ENCODE results near the gene RASSF8. TPM values are rescaled to one million over a fixed set of nuclear protein-coding genes. Genes with fewer than 3 reads are reported as not detected.

The RASSF8 gene
- total and polyA plus RNA-seq, 2 donors (not counting 3 experiments of a cell fraction or from before 2014, with no cell fraction given) = 11.1 to 59.3 TPM

DNA sequence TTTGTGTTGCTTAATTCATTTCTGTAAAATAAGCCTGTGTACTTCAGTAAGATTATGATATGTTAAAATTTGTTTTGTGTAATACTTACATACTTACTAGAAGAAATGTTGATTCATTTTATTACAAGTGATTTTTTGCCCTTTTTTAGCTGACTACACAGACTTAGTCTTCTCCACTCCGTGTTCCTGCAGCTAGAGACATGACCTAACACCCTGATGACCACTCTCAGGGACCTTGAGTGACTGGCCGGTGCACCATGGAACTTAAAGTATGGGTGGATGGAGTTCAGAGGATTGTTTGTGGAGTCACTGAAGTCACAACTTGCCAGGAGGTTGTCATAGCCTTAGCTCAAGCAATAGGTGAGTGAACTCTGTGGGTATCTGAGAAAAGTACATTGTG, 96.6 kb downstream of the RASSF8 start:
- Histone ChIP-seq H3K9ac (replicated peaks; ENCODE audit: extremely low read depth, insufficient read depth, low read length) (no peak overlapping the region), H3K9me1 (replicated peaks; ENCODE audit: control insufficient read depth, extremely low read depth, insufficient read depth, low read length) (no peaks in the 10 kb centered on the region), H3K4me1 (ENCODE audit: control insufficient read depth, extremely low read depth, insufficient read depth, low read length) (peaks cover 29% of the 10 kb centered on the region), H3K9me3 (replicated peaks; ENCODE audit: control insufficient read depth, insufficient read depth, low read length) (no peaks in the 10 kb centered on the region), H2AFZ (ENCODE audit: low read depth, low read length) (no peak overlapping the region), H3K36me3 (ENCODE audit: control insufficient read depth in 2 of 2, extremely low read depth in 1 of 2, insufficient read depth in 2 of 2, low read length in 2 of 2) (no peaks in the 10 kb centered on the region), H3K79me2 (ENCODE audit: control insufficient read depth, insufficient read depth, low read length) (peaks cover 37% of the 10 kb centered on the region), H3K27ac (ENCODE audit: insufficient read depth, low read depth, low read length) (no peak overlapping the region), H3K4me3 (replicated peaks in 1 of 3; ENCODE audit: insufficient read depth in 1 of 3, low read depth in 1 of 3, low read length in 3 of 3) (no peak overlapping the region), H3K27me3 (ENCODE audit: control insufficient read depth in 2 of 2, insufficient read depth in 2 of 2, low read length in 2 of 2) (no peaks in the 10 kb centered on the region), H4K20me1 (replicated peaks; ENCODE audit: control insufficient read depth, extremely low read depth, insufficient read depth, low read length) (no peaks in the 10 kb centered on the region), H3K4me2 (ENCODE audit: insufficient read depth, low read length) (no peak overlapping the region)
- no TSS peak for BruUV-seq (replicated peaks)
- ChIA-PET POLR2A (no interaction called here), CTCF (interaction anchor here (1.7 kb wide), 1 partner anchor 498 kb away, joined by 3 read pairs; no protein-coding TSS in a partner anchor)
- no peak for TF ChIP-seq GATA2 (IDR thresholded peaks at IDR 0.05; ENCODE audit: insufficient read depth, insufficient read length, low read depth, low read length)
- no peak for TF ChIP-seq MYC (IDR thresholded peaks at IDR 0.05; ENCODE audit: low read depth, low read length)
- TF ChIP-seq EZH2 (IDR thresholded peaks at IDR 0.05; ENCODE audit: borderline replicate concordance, low read depth, low read length, severe bottlenecking) = no peak
- TF ChIP-seq FOS (IDR thresholded peaks at IDR 0.05; ENCODE audit: borderline replicate concordance, insufficient read depth, low read length) = no peak
- no peak for TF ChIP-seq JUN (IDR thresholded peaks at IDR 0.05; ENCODE audit: borderline replicate concordance, insufficient read depth, insufficient read length, low read depth)
- TF ChIP-seq POLR2AphosphoS5 (IDR thresholded peaks at IDR 0.05; ENCODE audit: insufficient read depth, low read depth, low read length) = no peak
- TF ChIP-seq, protein P1, sequence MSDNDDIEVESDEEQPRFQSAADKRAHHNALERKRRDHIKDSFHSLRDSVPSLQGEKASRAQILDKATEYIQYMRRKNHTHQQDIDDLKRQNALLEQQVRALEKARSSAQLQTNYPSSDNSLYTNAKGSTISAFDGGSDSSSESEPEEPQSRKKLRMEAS (IDR thresholded peaks at IDR 0.05; ENCODE audit: insufficient read depth, insufficient read length) = no peak
- no peak for TF ChIP-seq POLR2A (IDR thresholded peaks at IDR 0.05; ENCODE audit: low read depth, low read length)
- TF ChIP-seq, protein P2, sequence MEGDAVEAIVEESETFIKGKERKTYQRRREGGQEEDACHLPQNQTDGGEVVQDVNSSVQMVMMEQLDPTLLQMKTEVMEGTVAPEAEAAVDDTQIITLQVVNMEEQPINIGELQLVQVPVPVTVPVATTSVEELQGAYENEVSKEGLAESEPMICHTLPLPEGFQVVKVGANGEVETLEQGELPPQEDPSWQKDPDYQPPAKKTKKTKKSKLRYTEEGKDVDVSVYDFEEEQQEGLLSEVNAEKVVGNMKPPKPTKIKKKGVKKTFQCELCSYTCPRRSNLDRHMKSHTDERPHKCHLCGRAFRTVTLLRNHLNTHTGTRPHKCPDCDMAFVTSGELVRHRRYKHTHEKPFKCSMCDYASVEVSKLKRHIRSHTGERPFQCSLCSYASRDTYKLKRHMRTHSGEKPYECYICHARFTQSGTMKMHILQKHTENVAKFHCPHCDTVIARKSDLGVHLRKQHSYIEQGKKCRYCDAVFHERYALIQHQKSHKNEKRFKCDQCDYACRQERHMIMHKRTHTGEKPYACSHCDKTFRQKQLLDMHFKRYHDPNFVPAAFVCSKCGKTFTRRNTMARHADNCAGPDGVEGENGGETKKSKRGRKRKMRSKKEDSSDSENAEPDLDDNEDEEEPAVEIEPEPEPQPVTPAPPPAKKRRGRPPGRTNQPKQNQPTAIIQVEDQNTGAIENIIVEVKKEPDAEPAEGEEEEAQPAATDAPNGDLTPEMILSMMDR (IDR thresholded peaks at IDR 0.05; ENCODE audit: extremely low read depth in 1 of 2, insufficient read depth in 1 of 2, low read depth in 1 of 2, low read length in 2 of 2) = no peak
- FAIRE-seq (no peak), DNase-seq (ENCODE audit: low read depth, low spot score) (no peak)
- dilution Hi-C loops (cut with MboI; ENCODE audit: extremely low pct_ligation_motif_present, low sequenced_read_pairs) = no loop called here
- intact Hi-C loops (cut with micrococcal nuclease) = no loop called here

Measured in endothelial cell of umbilical vein (primary cell).